Measurements from ENCODE around the gene KIF1B. TPM values are rescaled to one million over a fixed set of nuclear protein-coding genes. Genes with fewer than 3 reads are reported as not detected.

The KIF1B gene
- total RNA-seq, 1 donor from 2014 or later, result 49.4 TPM

DNA sequence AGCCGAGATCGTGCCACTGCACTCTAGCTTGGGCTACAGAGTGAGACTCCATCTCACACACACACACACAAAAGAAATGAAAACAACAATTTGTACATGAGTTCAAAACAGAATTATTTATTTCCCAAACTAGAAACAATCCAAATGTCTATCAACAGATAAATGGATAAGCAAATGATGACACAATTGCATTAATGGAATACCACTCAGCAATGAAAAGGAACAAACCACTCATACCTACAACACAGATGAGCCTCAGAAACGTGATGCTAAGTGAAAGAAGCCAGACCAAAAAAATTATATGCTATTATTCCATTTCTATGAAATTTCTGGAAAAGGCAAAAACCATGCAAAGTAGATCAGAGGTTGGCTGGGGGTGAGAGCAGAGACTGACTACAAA, 186.5 kb downstream of the KIF1B start:
- H3K27ac Mint-ChIP-seq (ENCODE audit: unreplicated experiment), result no peak overlapping the region
- no peak for DNase-seq (ENCODE audit: low spot score)
- peaks cover 3% of the 10 kb centered on the region for H3K36me3 Mint-ChIP-seq (ENCODE audit: low read depth)
- TF ChIP-seq, protein P1, sequence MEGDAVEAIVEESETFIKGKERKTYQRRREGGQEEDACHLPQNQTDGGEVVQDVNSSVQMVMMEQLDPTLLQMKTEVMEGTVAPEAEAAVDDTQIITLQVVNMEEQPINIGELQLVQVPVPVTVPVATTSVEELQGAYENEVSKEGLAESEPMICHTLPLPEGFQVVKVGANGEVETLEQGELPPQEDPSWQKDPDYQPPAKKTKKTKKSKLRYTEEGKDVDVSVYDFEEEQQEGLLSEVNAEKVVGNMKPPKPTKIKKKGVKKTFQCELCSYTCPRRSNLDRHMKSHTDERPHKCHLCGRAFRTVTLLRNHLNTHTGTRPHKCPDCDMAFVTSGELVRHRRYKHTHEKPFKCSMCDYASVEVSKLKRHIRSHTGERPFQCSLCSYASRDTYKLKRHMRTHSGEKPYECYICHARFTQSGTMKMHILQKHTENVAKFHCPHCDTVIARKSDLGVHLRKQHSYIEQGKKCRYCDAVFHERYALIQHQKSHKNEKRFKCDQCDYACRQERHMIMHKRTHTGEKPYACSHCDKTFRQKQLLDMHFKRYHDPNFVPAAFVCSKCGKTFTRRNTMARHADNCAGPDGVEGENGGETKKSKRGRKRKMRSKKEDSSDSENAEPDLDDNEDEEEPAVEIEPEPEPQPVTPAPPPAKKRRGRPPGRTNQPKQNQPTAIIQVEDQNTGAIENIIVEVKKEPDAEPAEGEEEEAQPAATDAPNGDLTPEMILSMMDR (IDR thresholded peaks at IDR 0.05), result no peak
- no peaks in the 10 kb centered on the region for H3K27me3 Mint-ChIP-seq (ENCODE audit: low read depth)
- no peak overlapping the region for H3K4me3 Mint-ChIP-seq (ENCODE audit: unreplicated experiment)
- peaks cover 6% of the 10 kb centered on the region for H3K9me3 Mint-ChIP-seq (ENCODE audit: low read depth)
- H3K4me1 Mint-ChIP-seq (ENCODE audit: low read depth), result peaks cover 26% of the 10 kb centered on the region

DNA sequence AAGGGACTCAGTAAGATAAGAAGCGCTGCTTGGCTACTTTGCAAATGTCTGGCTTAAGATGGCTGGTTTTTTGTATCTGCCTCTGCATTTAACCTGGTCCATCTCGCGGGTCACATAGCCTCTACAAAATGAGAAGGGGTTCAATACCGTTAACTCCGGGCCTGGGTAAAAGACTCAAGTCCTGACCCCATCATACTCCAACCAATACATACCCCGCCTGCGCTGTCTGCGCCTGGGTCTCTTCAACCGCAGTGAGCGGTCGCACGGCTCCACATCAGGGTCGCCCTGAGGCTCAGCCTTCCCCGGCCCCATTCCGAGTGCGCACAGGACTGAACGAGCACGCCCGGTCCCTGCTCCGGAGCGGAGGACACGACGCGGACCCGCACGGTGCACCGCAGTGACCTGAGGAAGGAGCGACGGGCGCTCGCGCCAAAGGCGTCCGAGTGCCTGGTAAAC, 187.9 kb downstream of the KIF1B start:
- Mint-ChIP-seq H3K4me1 (ENCODE audit: low read depth) (peaks cover 38% of the 10 kb centered on the region), H3K27ac (ENCODE audit: unreplicated experiment) (peak overlapping the region; percentile 87), H3K36me3 (ENCODE audit: low read depth) (peaks cover 5% of the 10 kb centered on the region), H3K4me3 (ENCODE audit: unreplicated experiment) (peak overlapping the region; percentile 90), H3K27me3 (ENCODE audit: low read depth) (no peaks in the 10 kb centered on the region), H3K9me3 (ENCODE audit: low read depth) (peaks cover 6% of the 10 kb centered on the region)
- TF ChIP-seq, protein P1 (IDR thresholded peaks at IDR 0.05), result no peak
- DNase-seq (ENCODE audit: low spot score), result peak; percentile 90

DNA sequence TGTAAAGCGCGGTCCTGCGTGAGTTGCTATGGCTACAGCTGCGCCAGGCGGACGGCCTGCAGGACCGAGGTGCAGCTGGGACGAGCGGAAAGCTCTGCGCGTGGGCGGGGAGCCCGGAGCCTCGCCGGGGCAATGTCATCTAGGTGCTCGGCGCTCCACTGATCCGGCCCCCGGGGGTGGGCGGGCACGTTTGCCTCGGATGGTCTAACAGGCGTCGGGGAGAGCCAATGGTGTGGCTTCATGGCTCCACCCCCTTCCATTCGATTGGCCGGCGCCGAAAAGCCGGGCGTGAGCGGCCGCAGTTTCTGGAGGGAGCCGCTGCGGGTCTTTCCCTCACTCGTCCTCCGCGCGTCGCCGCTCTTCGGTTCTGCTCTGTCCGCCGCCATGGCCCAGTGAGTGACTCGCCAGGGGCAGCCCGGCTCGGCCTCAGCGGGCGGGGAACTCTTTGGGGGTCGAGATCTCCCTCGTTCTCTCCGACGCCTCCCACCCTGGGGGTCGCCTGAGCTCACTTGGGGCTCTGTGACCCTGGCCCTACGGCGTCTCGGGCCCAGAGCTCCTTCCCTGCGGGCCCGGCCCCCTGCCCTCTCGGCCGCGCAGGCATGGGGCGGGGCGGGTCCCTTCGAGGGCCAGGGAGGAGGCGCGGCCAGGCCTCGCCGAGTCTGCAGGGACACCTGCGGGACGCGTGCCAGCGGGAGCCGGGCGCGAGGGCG, 188.5 kb downstream of the KIF1B start, which contains the start of gene PGD:
TSS of gene PGD (plus strand) at position 331 of the 710 bp plus-strand sequence. CDS start at position 385, 54 bp downstream.
- DNase-seq (ENCODE audit: low spot score), result peak; percentile 100
- Mint-ChIP-seq H3K27ac (ENCODE audit: unreplicated experiment) (peak within 1 kb of the TSS; percentile 87), H3K4me1 (ENCODE audit: low read depth) (peaks cover 44% of the 10 kb centered on the region), H3K9me3 (ENCODE audit: low read depth) (peaks cover 4% of the 10 kb centered on the region), H3K36me3 (ENCODE audit: low read depth) (peaks cover 10% of the 10 kb centered on the region), H3K4me3 (ENCODE audit: unreplicated experiment) (peak within 1 kb of the TSS; percentile 90), H3K27me3 (ENCODE audit: low read depth) (no peaks in the 10 kb centered on the region)
- TF ChIP-seq, protein P1 (IDR thresholded peaks at IDR 0.05), result peak; percentile 52

DNA sequence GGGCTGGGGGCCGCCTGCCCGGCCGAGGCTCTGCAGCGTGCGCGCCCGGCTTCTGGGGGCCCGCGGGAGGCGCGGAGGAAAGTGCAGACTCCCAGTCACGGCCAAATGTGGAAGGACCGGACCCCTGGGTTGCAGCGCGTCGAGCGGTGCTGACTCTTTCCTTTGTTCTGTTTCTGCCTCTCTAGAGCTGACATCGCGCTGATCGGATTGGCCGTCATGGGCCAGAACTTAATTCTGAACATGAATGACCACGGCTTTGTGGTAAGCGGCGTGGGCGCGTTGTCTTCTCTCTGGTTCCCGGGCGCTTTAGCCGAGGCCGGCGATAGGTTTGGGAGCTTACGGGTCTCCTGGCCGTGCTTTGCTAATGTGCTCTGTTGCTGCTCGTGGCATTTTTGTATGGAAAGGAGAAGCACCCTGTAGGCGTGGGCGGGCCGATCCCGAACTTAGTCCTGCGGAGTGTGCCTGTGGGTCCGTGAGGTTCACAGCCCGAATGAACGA, 189.1 kb downstream of the KIF1B start:
- DNase-seq (ENCODE audit: low spot score), result no peak
- H3K4me3 Mint-ChIP-seq (ENCODE audit: unreplicated experiment), result peak overlapping the region; percentile 88
- TF ChIP-seq, protein P1 (IDR thresholded peaks at IDR 0.05), result no peak
- peaks cover 14% of the 10 kb centered on the region for H3K36me3 Mint-ChIP-seq (ENCODE audit: low read depth)
- peaks cover 46% of the 10 kb centered on the region for H3K4me1 Mint-ChIP-seq (ENCODE audit: low read depth)
- no peaks in the 10 kb centered on the region for H3K27me3 Mint-ChIP-seq (ENCODE audit: low read depth)
- H3K27ac Mint-ChIP-seq (ENCODE audit: unreplicated experiment), result peak overlapping the region; percentile 85
- H3K9me3 Mint-ChIP-seq (ENCODE audit: low read depth), result no peaks in the 10 kb centered on the region

DNA sequence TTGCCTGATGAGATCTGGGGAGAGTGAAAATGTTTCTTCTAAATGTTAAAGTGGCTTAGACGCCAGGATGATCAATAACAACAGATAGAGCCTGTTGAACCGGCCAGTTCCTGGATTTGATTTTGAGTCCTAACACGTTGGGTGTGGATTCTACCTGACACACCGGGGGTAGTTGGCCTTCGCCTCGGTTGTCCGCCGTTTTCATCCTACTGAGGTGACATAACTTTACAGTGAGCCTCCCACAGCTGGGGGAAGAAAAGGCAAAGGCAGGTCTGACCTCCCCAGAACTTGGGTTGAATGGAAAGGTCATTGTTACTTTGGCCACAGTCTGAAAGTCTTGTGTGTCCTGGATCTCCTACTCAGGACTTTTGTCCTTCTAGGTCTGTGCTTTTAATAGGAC, 189.6 kb downstream of the KIF1B start:
- H3K4me1 Mint-ChIP-seq (ENCODE audit: low read depth), result peaks cover 46% of the 10 kb centered on the region
- no peak for DNase-seq (ENCODE audit: low spot score)
- no peaks in the 10 kb centered on the region for H3K27me3 Mint-ChIP-seq (ENCODE audit: low read depth)
- TF ChIP-seq, protein P1 (IDR thresholded peaks at IDR 0.05), result no peak
- peak overlapping the region; percentile 85 for H3K27ac Mint-ChIP-seq (ENCODE audit: unreplicated experiment)
- peaks cover 17% of the 10 kb centered on the region for H3K36me3 Mint-ChIP-seq (ENCODE audit: low read depth)
- peak overlapping the region; percentile 88 for H3K4me3 Mint-ChIP-seq (ENCODE audit: unreplicated experiment)
- H3K9me3 Mint-ChIP-seq (ENCODE audit: low read depth), result no peaks in the 10 kb centered on the region

All from chondrocyte (in vitro differentiated cells).